Measurements from ENCODE around the gene TBCD. TPM values are rescaled to one million over a fixed set of nuclear protein-coding genes. Genes with fewer than 3 reads are reported as not detected.
A peak's percentile ranks its signal among the peaks of the same experiment; 100 is the strongest.

Gene TBCD
- total RNA-seq, 1 donor = 22.5 TPM

DNA sequence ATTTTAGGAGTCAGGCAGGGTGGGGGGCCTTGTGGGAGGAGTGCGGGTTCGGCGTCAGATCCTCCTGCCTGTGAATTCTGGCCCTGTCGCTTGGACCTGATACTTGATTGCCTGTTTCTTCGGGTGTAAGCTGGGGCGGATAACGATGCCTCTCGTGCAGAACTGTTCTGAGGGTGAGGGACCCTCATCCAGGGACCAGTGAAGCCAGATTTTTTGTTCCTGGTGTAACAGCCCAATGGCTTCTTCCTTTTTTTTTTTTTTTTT is 1.3 kb downstream of the TBCD start:
- peak overlapping the region; percentile 78 for H3K4me3 ChIP-seq (ENCODE audit: low read depth, low read length)
- no peak for DNase-seq (ENCODE audit: low read depth)
- TF ChIP-seq, protein P1, sequence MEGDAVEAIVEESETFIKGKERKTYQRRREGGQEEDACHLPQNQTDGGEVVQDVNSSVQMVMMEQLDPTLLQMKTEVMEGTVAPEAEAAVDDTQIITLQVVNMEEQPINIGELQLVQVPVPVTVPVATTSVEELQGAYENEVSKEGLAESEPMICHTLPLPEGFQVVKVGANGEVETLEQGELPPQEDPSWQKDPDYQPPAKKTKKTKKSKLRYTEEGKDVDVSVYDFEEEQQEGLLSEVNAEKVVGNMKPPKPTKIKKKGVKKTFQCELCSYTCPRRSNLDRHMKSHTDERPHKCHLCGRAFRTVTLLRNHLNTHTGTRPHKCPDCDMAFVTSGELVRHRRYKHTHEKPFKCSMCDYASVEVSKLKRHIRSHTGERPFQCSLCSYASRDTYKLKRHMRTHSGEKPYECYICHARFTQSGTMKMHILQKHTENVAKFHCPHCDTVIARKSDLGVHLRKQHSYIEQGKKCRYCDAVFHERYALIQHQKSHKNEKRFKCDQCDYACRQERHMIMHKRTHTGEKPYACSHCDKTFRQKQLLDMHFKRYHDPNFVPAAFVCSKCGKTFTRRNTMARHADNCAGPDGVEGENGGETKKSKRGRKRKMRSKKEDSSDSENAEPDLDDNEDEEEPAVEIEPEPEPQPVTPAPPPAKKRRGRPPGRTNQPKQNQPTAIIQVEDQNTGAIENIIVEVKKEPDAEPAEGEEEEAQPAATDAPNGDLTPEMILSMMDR (IDR thresholded peaks at IDR 0.05; ENCODE audit: insufficient read depth, low read depth, low read length) = no peak

DNA sequence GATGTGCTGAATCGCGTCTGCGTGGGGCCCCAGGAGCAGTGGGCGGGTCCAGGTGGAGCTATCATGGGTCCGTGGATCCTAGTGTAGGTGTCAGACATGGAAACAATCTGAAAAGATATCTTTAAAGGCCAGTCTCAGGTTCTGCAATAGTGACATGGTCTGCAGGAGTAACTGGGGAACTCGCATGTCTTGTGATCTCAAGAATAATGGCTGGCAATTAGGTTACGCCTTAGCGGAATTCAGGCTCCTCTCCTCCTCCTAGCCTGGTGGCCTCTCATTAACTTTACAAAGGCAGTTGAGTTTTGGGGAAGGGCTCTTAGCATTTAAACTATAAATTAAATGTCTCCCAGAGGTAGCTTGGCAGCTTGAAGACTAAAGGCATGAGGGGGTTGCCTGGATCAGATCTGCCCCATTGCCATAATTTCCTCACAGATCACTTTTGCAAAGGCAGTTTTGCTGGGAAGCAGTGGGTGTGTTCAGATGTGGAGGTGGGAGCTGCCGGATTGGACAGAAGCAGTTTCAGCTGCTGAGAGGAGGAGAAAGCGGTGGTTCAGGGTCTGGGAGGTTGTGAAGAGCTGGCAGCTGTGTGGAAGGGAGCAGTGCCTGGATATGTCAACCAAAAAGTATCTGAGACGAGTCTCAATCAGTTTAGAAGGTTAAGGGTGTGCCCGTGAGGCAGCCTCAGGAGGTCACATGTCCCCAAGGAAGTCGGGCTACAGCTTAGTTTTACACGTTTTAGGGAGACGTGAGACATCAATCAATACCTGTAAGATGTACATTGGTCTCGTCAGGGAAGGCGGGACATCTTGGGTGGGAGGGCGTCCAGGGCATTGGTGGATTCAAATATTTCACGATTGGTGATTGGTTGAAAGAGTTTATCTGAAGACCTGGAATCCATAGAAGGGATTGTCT is 2.7 kb downstream of the TBCD start:
- DNase-seq (ENCODE audit: low read depth) = peak; percentile 47
- H3K4me3 ChIP-seq (ENCODE audit: low read depth, low read length) = peak overlapping the region; percentile 30
- TF ChIP-seq, protein P1 (IDR thresholded peaks at IDR 0.05; ENCODE audit: insufficient read depth, low read depth, low read length) = no peak

DNA sequence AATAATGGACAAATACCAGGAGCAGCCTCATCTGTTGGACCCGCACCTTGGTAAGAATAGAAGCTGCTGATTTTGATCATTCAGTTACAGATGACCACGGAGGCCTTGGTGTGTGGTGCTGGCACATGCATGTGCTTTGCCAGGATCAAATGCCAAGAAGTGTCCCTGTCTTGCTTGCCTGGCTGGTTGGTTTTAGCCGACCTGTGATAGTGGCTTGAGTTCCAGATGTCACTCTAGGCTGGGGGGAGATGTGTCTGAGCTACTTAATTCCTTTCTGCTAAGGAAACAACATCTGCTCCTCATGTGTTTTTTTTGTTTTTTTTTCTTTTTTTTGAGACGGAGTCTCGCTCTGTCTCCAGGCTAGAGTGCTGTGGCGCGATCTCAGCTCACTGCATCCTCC is 4.3 kb downstream of the TBCD start:
- DNase-seq (ENCODE audit: low read depth) = no peak
- no peak overlapping the region for H3K4me3 ChIP-seq (ENCODE audit: low read depth, low read length)
- TF ChIP-seq, protein P1 (IDR thresholded peaks at IDR 0.05; ENCODE audit: insufficient read depth, low read depth, low read length) = no peak

DNA sequence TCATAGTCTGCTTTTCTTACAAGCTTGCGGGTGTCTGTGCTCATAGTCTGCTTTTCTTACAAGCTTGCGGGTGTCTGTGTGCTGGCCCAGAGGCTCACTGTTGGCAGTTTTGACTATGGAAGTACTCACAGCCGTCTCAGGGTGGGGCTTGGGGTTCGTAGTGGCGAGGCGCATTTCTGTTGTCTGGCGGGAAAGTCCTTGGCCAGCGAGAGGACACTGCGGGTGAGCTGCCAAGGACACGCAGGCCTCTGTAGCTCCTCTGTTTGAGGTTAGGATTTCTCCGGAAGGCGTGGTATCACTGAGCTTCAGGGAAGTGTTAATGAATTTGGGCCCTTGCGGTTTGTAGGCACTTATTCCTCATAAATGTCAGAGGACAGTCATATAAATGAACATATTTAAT is 13.5 kb downstream of the TBCD start:
- H3K4me3 ChIP-seq (ENCODE audit: low read depth, low read length) = no peak overlapping the region
- no peak for DNase-seq (ENCODE audit: low read depth)
- TF ChIP-seq, protein P1 (IDR thresholded peaks at IDR 0.05; ENCODE audit: insufficient read depth, low read depth, low read length) = no peak

DNA sequence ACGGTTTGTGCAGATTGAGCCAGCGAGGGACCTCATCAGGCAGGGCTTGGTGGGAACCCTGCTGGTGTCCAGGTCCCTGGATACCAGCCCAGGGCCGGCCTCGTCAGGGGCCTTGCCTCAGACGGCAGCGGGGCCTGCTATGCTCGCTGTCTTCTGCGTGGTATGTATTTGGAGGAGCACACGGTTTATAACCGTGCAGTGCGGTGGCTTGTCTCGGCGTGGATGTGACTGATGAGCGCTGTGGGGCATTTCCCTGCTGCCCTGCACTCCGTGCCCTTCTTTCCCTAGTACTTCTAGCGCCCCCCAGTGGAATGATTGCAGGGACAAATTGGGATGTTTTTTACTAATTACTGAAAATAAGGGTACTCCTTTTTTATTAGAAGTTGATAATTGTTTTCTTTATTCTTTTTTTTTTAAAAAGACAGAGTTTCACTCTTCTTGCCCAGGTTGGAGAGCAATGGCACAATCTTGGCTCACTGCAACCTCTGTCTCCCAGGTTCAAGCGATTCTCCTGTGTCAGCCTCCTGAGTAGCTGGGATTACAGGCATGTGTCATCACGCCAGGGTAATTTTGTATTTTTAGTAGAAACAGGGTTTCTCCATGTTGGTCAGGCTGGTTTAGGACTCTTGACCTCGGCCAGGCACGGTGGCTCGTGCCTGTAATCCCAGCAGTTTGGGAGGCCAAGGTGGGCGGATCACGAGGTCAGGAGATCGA is 15.3 kb downstream of the TBCD start:
- DNase-seq (ENCODE audit: low read depth) = peak; percentile 66
- TF ChIP-seq, protein P1 (IDR thresholded peaks at IDR 0.05; ENCODE audit: insufficient read depth, low read depth, low read length) = peak; percentile 72
- H3K4me3 ChIP-seq (ENCODE audit: low read depth, low read length) = no peak overlapping the region

DNA sequence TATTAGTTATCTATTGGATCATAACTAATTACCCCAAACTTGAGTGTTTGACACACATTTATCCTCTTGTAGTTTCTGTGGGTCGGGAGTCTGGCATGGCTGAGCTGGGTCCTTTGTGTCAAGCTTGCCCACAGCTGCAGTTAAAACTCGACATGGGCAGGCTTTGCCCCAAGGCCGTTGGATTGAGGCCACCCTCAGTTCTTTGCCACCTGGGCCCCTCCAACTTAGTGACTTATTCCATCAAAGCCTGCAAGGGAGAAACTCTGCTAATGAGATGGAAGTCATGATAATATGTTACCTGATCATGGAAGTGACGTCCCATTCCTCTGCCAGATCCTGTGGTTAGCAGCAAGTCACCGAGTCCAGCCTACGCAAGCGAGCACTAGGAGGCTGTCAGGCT is 17.2 kb downstream of the TBCD start:
- no peak for DNase-seq (ENCODE audit: low read depth)
- TF ChIP-seq, protein P1 (IDR thresholded peaks at IDR 0.05; ENCODE audit: insufficient read depth, low read depth, low read length) = no peak
- no peak overlapping the region for H3K4me3 ChIP-seq (ENCODE audit: low read depth, low read length)
